Measurements from ENCODE around the gene NFKB1.

The NFKB1 gene

GRCh38 chr4:102640669-102641068 is 139.5 kb downstream of the NFKB1 start:
- H3K9ac ChIP-seq (ENCODE audit: low read length) = no peak overlapping the region
- no peak overlapping the region for H3K27ac ChIP-seq (ENCODE audit: low read length)
- no peak overlapping the region for H2AFZ ChIP-seq (ENCODE audit: low read depth, low read length)

GRCh38 chr4:102641793-102642192 is 140.6 kb downstream of the NFKB1 start:
- 0 out of 2 replicates have a peak, but pooled peaks cover 4% of the 10 kb centered on the region for H4K20me1 ChIP-seq (ENCODE audit: insufficient read depth, low read length)
- no peak overlapping the region for H3K4me2 ChIP-seq (ENCODE audit: low read length)
- no peak overlapping the region for H3K4me3 ChIP-seq (ENCODE audit: low read length)
- H3K79me2 ChIP-seq (ENCODE audit: low read length) = no peaks in the 10 kb centered on the region
- TF ChIP-seq, protein P1, sequence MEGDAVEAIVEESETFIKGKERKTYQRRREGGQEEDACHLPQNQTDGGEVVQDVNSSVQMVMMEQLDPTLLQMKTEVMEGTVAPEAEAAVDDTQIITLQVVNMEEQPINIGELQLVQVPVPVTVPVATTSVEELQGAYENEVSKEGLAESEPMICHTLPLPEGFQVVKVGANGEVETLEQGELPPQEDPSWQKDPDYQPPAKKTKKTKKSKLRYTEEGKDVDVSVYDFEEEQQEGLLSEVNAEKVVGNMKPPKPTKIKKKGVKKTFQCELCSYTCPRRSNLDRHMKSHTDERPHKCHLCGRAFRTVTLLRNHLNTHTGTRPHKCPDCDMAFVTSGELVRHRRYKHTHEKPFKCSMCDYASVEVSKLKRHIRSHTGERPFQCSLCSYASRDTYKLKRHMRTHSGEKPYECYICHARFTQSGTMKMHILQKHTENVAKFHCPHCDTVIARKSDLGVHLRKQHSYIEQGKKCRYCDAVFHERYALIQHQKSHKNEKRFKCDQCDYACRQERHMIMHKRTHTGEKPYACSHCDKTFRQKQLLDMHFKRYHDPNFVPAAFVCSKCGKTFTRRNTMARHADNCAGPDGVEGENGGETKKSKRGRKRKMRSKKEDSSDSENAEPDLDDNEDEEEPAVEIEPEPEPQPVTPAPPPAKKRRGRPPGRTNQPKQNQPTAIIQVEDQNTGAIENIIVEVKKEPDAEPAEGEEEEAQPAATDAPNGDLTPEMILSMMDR (IDR thresholded peaks at IDR 0.05; ENCODE audit: low read depth, low read length) = no peak
- no peak for TF ChIP-seq EZH2phosphoT487 (IDR thresholded peaks at IDR 0.05; ENCODE audit: low read depth)
- H3K9ac ChIP-seq (ENCODE audit: low read length) = no peak overlapping the region
- no peaks in the 10 kb centered on the region for H3K27me3 ChIP-seq (ENCODE audit: low read depth, low read length)
- no peak overlapping the region for H3K27ac ChIP-seq (ENCODE audit: low read length)
- no peaks in the 10 kb centered on the region for H3K9me3 ChIP-seq (ENCODE audit: insufficient read depth, low read length)
- no peak overlapping the region for H2AFZ ChIP-seq (ENCODE audit: low read depth, low read length)
- peaks cover 30% of the 10 kb centered on the region for H3K36me3 ChIP-seq (replicated peaks; ENCODE audit: low read depth, low read length)
- no peaks in the 10 kb centered on the region for H3K4me1 ChIP-seq (ENCODE audit: low read length)

More at GRCh38 chr4:102640669-102641068, 139.5 kb downstream of the NFKB1 start:
- no peak overlapping the region for H3K4me3 ChIP-seq (ENCODE audit: low read length)
- H3K9me3 ChIP-seq (ENCODE audit: insufficient read depth, low read length) = no peaks in the 10 kb centered on the region
- no peak overlapping the region for H3K4me2 ChIP-seq (ENCODE audit: low read length)
- no peaks in the 10 kb centered on the region for H3K79me2 ChIP-seq (ENCODE audit: low read length)
- H3K27me3 ChIP-seq (ENCODE audit: low read depth, low read length) = no peaks in the 10 kb centered on the region
- H3K36me3 ChIP-seq (replicated peaks; ENCODE audit: low read depth, low read length) = peaks cover 28% of the 10 kb centered on the region
- H3K4me1 ChIP-seq (ENCODE audit: low read length) = no peaks in the 10 kb centered on the region
- no peak for TF ChIP-seq EZH2phosphoT487 (IDR thresholded peaks at IDR 0.05; ENCODE audit: low read depth)
- H4K20me1 ChIP-seq (ENCODE audit: insufficient read depth, low read length) = no peaks in the 10 kb centered on the region

DNA sequence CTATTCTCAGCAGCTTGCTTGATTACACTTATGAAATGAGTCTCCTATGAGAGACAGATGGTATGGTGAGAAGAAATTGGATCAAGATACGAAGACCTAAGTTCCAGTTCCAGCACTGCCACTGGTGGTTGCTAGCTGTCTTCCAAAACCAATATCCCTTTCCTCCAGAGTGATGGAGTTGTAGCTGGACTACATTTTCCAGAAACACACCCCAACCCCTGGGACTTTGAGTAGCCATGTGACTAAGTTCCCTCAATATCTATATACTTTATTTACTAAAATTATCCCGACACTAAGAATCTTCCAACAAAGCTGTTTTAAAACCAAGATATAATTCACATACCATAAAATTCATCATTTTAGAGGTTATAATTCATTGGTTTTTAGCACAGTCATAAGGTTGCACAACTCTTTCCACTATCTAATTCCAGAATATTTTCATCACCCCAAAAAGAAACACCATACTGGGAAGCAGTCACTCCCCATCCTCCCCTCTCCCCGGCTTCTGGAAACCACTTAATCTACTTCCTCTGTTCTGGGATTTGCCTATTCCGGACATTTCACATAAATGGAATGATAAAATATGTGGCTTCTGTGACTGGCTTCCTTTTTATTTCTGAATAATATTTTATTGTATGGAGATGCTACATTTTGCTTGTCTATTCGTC is 141.6 kb downstream of the NFKB1 start:
- Histone ChIP-seq H3K27ac (ENCODE audit: low read length) (no peak overlapping the region), H3K27me3 (ENCODE audit: low read depth, low read length) (no peaks in the 10 kb centered on the region), H3K79me2 (ENCODE audit: low read length) (no peaks in the 10 kb centered on the region), H4K20me1 (ENCODE audit: insufficient read depth, low read length) (0 out of 2 replicates have a peak, but pooled peaks cover 4% of the 10 kb centered on the region), H3K9me3 (ENCODE audit: insufficient read depth, low read length) (no peaks in the 10 kb centered on the region), H3K4me3 (ENCODE audit: low read length) (no peak overlapping the region), H3K4me1 (ENCODE audit: low read length) (no peaks in the 10 kb centered on the region), H2AFZ (ENCODE audit: low read depth, low read length) (no peak overlapping the region), H3K9ac (ENCODE audit: low read length) (no peak overlapping the region), H3K4me2 (ENCODE audit: low read length) (no peak overlapping the region), H3K36me3 (replicated peaks; ENCODE audit: low read depth, low read length) (peaks cover 23% of the 10 kb centered on the region)
- TF ChIP-seq, protein P1 (IDR thresholded peaks at IDR 0.05; ENCODE audit: low read depth, low read length) = no peak

DNA sequence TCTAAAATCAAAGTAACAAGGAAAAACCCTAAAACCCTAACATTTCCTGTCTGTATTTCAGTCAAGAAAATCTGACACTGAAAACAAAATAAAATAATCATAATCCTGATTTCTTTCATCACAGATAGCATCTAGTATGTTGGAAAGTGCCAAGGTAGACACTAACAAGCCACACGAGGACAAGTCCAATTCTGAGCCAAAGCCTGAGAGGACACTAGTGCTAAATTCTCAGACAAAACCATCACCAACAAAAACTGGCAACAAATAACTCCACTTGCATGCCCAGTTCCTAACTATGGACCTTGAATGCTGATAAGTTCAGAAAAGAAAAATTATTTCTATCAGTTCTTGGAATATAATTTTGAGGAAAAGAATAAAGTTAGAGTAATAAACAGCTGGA is 146.0 kb downstream of the NFKB1 start:
- no peaks in the 10 kb centered on the region for H3K9me3 ChIP-seq (ENCODE audit: insufficient read depth, low read length)
- no peak overlapping the region for H3K9ac ChIP-seq (ENCODE audit: low read length)
- H3K4me2 ChIP-seq (ENCODE audit: low read length) = no peak overlapping the region
- no peak for TF ChIP-seq EZH2phosphoT487 (IDR thresholded peaks at IDR 0.05; ENCODE audit: low read depth)
- TF ChIP-seq, protein P1 (IDR thresholded peaks at IDR 0.05; ENCODE audit: low read depth, low read length) = no peak
- H3K4me1 ChIP-seq (ENCODE audit: low read length) = no peaks in the 10 kb centered on the region
- H3K4me3 ChIP-seq (ENCODE audit: low read length) = no peak overlapping the region
- no peak overlapping the region for H3K27ac ChIP-seq (ENCODE audit: low read length)
- no peak overlapping the region for H2AFZ ChIP-seq (ENCODE audit: low read depth, low read length)
- H3K79me2 ChIP-seq (ENCODE audit: low read length) = no peaks in the 10 kb centered on the region
- peaks cover 26% of the 10 kb centered on the region for H3K36me3 ChIP-seq (replicated peaks; ENCODE audit: low read depth, low read length)
- no peaks in the 10 kb centered on the region for H3K27me3 ChIP-seq (ENCODE audit: low read depth, low read length)
- H4K20me1 ChIP-seq (ENCODE audit: insufficient read depth, low read length) = 0 out of 2 replicates have a peak, but pooled peaks cover 4% of the 10 kb centered on the region
